ENCODE measurements around the gene SMIM44.
"Not testable (repeated sequence)": the region's sequence is repeated elsewhere in the genome, so short reads cannot be mapped to it uniquely, and the experiment has no call there.

The SMIM44 gene

GRCh38 chr19:3455960-3456601 is 27.2 kb downstream of the SMIM44 start:
- H3K4me3 ChIP-seq (ENCODE audit: low read length), result no peak overlapping the region
- TF ChIP-seq, protein P1, sequence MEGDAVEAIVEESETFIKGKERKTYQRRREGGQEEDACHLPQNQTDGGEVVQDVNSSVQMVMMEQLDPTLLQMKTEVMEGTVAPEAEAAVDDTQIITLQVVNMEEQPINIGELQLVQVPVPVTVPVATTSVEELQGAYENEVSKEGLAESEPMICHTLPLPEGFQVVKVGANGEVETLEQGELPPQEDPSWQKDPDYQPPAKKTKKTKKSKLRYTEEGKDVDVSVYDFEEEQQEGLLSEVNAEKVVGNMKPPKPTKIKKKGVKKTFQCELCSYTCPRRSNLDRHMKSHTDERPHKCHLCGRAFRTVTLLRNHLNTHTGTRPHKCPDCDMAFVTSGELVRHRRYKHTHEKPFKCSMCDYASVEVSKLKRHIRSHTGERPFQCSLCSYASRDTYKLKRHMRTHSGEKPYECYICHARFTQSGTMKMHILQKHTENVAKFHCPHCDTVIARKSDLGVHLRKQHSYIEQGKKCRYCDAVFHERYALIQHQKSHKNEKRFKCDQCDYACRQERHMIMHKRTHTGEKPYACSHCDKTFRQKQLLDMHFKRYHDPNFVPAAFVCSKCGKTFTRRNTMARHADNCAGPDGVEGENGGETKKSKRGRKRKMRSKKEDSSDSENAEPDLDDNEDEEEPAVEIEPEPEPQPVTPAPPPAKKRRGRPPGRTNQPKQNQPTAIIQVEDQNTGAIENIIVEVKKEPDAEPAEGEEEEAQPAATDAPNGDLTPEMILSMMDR (IDR thresholded peaks at IDR 0.05; ENCODE audit: insufficient read depth, low read depth, low read length, missing control alignments), result no peak
- DNase-seq (ENCODE audit: low read depth), result no peak

- no peak overlapping the region for H3K4me3 ChIP-seq (ENCODE audit: low read length)
- TF ChIP-seq, protein P1 (IDR thresholded peaks at IDR 0.05; ENCODE audit: insufficient read depth, low read depth, low read length, missing control alignments), result no peak
- DNase-seq (ENCODE audit: low read depth), result no peak
Measured at GRCh38 chr19:3455393-3455955, 27.8 kb downstream of the SMIM44 start.

GRCh38 chr19:3454656-3455392 is 28.4 kb downstream of the SMIM44 start:
- H3K4me3 ChIP-seq (ENCODE audit: low read length), result no peak overlapping the region
- TF ChIP-seq, protein P1 (IDR thresholded peaks at IDR 0.05; ENCODE audit: insufficient read depth, low read depth, low read length, missing control alignments), result no peak
- no peak for DNase-seq (ENCODE audit: low read depth)

DNA sequence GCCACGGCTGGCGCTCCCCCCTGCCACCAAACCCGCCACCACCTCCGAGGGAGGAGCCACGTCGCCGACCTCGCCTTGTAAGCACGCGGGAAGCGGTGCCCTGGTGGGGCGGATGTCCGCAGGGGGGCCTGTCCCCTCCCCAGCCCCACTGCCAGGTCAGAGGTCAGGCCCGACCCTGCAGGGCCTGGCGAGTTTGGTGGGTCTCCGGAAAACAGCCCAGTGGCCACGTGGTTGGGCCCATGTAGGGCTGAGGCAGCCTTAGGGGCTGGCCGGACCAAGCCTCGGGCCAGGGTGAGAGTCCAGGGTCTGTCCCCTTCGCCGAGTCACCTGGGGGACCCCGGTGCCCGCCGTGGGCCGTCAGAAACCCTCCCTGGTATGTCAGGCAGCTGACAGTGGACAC is 29.4 kb downstream of the SMIM44 start:
- no peak overlapping the region for H3K4me3 ChIP-seq (ENCODE audit: low read length)
- no peak for DNase-seq (ENCODE audit: low read depth)
- TF ChIP-seq, protein P1 (IDR thresholded peaks at IDR 0.05; ENCODE audit: insufficient read depth, low read depth, low read length, missing control alignments), result no peak

GRCh38 chr19:3452942-3453214 is 30.4 kb downstream of the SMIM44 start:
- not testable (repeated sequence) for DNase-seq (ENCODE audit: low read depth); H3K4me3 ChIP-seq (ENCODE audit: low read length)

GRCh38 chr19:3452171-3452941 is 30.9 kb downstream of the SMIM44 start:
- no peak for DNase-seq (ENCODE audit: low read depth)
- TF ChIP-seq, protein P1 (IDR thresholded peaks at IDR 0.05; ENCODE audit: insufficient read depth, low read depth, low read length, missing control alignments), result no peak
- H3K4me3 ChIP-seq (ENCODE audit: low read length), result no peak overlapping the region

- no peak overlapping the region for H3K4me3 ChIP-seq (ENCODE audit: low read length)
- TF ChIP-seq, protein P1 (IDR thresholded peaks at IDR 0.05; ENCODE audit: insufficient read depth, low read depth, low read length, missing control alignments), result no peak
- no peak for DNase-seq (ENCODE audit: low read depth)
Measured at GRCh38 chr19:3451451-3451866, 31.8 kb downstream of the SMIM44 start.

Data from epithelial cell of esophagus (primary cell).